ENCODE measurements around the gene CENPE. TPM values are rescaled to one million over a fixed set of nuclear protein-coding genes. Genes with fewer than 3 reads are reported as not detected.

CENPE gene
- total RNA-seq, 1 experiment from 2014 or later, result 38.1 TPM

DNA sequence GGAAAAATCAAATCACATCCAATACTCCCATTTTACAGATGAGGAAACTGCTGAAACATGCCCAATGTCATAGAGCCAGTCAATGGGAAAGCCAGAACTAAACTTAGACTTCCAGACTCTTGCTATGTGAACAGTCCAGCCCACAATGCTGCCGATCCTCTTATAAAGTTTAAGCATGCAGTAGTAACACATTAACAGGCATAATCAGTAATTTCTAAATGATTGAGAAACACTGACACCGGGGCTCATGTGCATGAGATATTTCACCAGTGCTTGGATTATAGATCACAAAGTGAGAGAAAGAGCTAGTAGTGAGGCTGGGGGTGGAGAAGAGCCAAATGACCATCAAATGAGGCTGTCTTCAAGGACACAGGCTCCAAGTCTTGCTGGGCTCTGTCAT lies 101.0 kb downstream of the CENPE start:
- H3K36me3 Mint-ChIP-seq (ENCODE audit: insufficient read depth in 1 of 3, low read depth in 3 of 3), result peaks cover 0 to 4% (median 3%) of the 10 kb centered on the region in 3 experiments; a peak in 1 of 7 replicates
- peaks cover 14 to 15% of the 10 kb centered on the region in 2 experiments for H3K4me1 Mint-ChIP-seq

More for the DNA sequence above, 101.0 kb downstream of the CENPE start:
- Histone ChIP-seq H3K27me3 (ENCODE audit: insufficient read depth, low read length) (no peaks in the 10 kb centered on the region), H2BK5ac (ENCODE audit: insufficient read length, low read length) (no peak overlapping the region), H3K14ac (ENCODE audit: insufficient read depth, low read length) (no peak overlapping the region), H3K79me1 (ENCODE audit: insufficient read depth, low read depth, low read length, poor library complexity, severe bottlenecking) (no peaks in the 10 kb centered on the region), H4K20me1 (ENCODE audit: control insufficient read depth, insufficient read depth, insufficient read length) (no peaks in the 10 kb centered on the region), H3K18ac (ENCODE audit: insufficient read length, low read depth, low read length) (no peak overlapping the region), H3K4ac (ENCODE audit: low read depth, low read length) (no peak overlapping the region), H3K9ac (ENCODE audit: extremely low read depth, insufficient read length, low read length) (no peak overlapping the region), H3T11ph (ENCODE audit: low read length) (no peak overlapping the region), H3K27ac (ENCODE audit: insufficient read length, low read depth, low read length) (no peak overlapping the region), H3K9me3 (ENCODE audit: control insufficient read depth, low read depth, low read length) (no peaks in the 10 kb centered on the region), H4K91ac (ENCODE audit: insufficient read length, low read depth, low read length) (no peak overlapping the region), H2BK20ac (ENCODE audit: low read depth, low read length, poor library complexity, severe bottlenecking) (no peak overlapping the region), H3K79me2 (ENCODE audit: insufficient read depth, low read length) (no peaks in the 10 kb centered on the region), H3K56ac (ENCODE audit: insufficient read length, low read depth, low read length) (no peak overlapping the region), H3K4me2 (ENCODE audit: insufficient read depth, insufficient read length, low read length) (no peak overlapping the region), H3K23ac (ENCODE audit: insufficient read length, low read depth, low read length) (no peak overlapping the region), H3K23me2 (ENCODE audit: insufficient read length, low read depth, low read length, poor library complexity, severe bottlenecking) (no peaks in the 10 kb centered on the region), H4K5ac (ENCODE audit: insufficient read length, low read depth, low read length) (no peak overlapping the region), H2AK5ac (ENCODE audit: insufficient read length, low read length) (no peak overlapping the region), H2BK12ac (ENCODE audit: insufficient read length, low read depth, low read length) (no peak overlapping the region), H4K8ac (replicated peaks; ENCODE audit: insufficient read length, low read depth, low read length) (no peak overlapping the region), H2BK120ac (ENCODE audit: low read depth, low read length, poor library complexity, severe bottlenecking) (no peak overlapping the region), H2AFZ (ENCODE audit: low read length) (no peak overlapping the region), H2BK15ac (ENCODE audit: low read depth, low read length) (no peak overlapping the region), H3K4me1 (ENCODE audit: insufficient read depth, low read length) (0 out of 2 replicates have a peak, but pooled peaks cover 3% of the 10 kb centered on the region)
- H3K27ac Mint-ChIP-seq, result no peak overlapping the region
- no peaks in the 10 kb centered on the region for H3K27me3 Mint-ChIP-seq (ENCODE audit: low read depth)
- no CpG with 5 or more reads among the region's 2 CpGs for WGBS (ENCODE audit: extremely low coverage, insufficient read length, low lambda C conversion rate)
- H3K9me3 Mint-ChIP-seq, result no peaks in the 10 kb centered on the region
- no peak for DNase-seq
- no peak overlapping the region for H3K4me3 Mint-ChIP-seq
- TF ChIP-seq, protein P1, sequence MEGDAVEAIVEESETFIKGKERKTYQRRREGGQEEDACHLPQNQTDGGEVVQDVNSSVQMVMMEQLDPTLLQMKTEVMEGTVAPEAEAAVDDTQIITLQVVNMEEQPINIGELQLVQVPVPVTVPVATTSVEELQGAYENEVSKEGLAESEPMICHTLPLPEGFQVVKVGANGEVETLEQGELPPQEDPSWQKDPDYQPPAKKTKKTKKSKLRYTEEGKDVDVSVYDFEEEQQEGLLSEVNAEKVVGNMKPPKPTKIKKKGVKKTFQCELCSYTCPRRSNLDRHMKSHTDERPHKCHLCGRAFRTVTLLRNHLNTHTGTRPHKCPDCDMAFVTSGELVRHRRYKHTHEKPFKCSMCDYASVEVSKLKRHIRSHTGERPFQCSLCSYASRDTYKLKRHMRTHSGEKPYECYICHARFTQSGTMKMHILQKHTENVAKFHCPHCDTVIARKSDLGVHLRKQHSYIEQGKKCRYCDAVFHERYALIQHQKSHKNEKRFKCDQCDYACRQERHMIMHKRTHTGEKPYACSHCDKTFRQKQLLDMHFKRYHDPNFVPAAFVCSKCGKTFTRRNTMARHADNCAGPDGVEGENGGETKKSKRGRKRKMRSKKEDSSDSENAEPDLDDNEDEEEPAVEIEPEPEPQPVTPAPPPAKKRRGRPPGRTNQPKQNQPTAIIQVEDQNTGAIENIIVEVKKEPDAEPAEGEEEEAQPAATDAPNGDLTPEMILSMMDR (conservative IDR thresholded peaks at IDR 0.05), result no peak

Measured in H9 (cell line).